ENCODE data around the gene GLUL. TPM values are rescaled to one million over a fixed set of nuclear protein-coding genes. Genes with fewer than 3 reads are reported as not detected.

The GLUL gene
- total RNA-seq, 1 donor from 2014 or later, result 1,001 TPM

DNA sequence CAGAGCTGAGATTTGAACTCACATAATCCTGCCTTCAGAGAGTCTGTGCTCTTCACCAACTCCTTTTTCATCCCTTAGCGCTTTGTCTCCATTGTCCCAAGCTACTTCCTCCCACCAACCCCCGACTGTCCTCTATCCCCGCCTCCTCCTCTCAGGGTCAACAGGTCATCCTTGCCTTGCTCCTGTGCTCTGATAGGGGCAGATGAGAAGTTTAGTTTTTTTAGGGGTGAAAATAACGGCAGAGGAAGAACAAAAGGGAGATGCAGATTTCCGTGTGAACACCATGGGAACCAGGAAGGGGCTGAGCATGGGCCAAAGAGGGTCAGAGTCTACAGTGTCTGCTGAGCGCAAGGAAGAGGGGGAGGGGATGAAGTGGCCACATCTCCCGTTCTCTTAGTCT is 31.9 kb downstream of the GLUL start:
- ATAC-seq (no peak), DNase-seq (no peak)
- Histone ChIP-seq H3K27me3 (no peaks in the 10 kb centered on the region), H3K9me3 (no peaks in the 10 kb centered on the region), H3K36me3 (no peaks in the 10 kb centered on the region), H3K4me3 (no peak overlapping the region), H3K27ac (no peak overlapping the region), H3K4me1 (no peaks in the 10 kb centered on the region)
- TF ChIP-seq CTCF (IDR thresholded peaks at IDR 0.05), result no peak
- intact Hi-C loops (cut with DNase I), result no loop called here

- intact Hi-C loops (cut with DNase I), result no loop called here
- no peak for ATAC-seq
- Histone ChIP-seq H3K9me3 (no peaks in the 10 kb centered on the region), H3K36me3 (no peaks in the 10 kb centered on the region), H3K27ac (no peak overlapping the region), H3K4me3 (no peak overlapping the region), H3K4me1 (no peaks in the 10 kb centered on the region), H3K27me3 (no peaks in the 10 kb centered on the region)
- DNase-seq, result no peak
- TF ChIP-seq CTCF (IDR thresholded peaks at IDR 0.05), result no peak
Observed at GRCh38 chr1:182357913-182358312, 33.7 kb downstream of the GLUL start.

DNA sequence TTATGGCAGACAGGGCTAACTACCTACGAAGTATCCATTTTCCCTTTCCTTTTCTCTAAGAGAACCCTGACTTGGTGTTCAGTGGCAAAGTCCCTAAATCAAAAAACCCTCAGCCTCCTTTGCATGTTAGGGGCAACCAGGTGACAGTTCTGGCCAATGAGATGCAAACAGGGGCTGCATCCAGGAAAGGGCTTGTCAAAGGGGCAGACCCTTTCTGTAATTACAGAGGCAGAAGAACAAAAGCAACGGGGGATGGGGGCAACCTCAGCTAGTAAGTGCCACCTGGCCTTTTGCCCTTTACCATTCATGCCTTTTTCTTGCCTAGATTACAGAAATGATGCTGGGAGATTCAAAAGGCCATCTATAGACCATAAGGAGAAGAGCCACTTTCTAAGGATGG is 34.4 kb downstream of the GLUL start:
- H3K27ac ChIP-seq, result no peak overlapping the region
- ATAC-seq (no peak), DNase-seq (no peak)
- TF ChIP-seq CTCF (IDR thresholded peaks at IDR 0.05), result no peak
- H3K9me3 ChIP-seq, result no peaks in the 10 kb centered on the region
- intact Hi-C loops (cut with DNase I), result no loop called here
- no peaks in the 10 kb centered on the region for H3K27me3 ChIP-seq
- no peaks in the 10 kb centered on the region for H3K36me3 ChIP-seq
- H3K4me1 ChIP-seq, result no peaks in the 10 kb centered on the region
- no peak overlapping the region for H3K4me3 ChIP-seq

GRCh38 chr1:182355723-182356098 is 35.9 kb downstream of the GLUL start:
- no peak overlapping the region for H3K27ac ChIP-seq
- no peaks in the 10 kb centered on the region for H3K27me3 ChIP-seq
- H3K4me1 ChIP-seq, result peaks cover 4% of the 10 kb centered on the region
- no peak for TF ChIP-seq CTCF (IDR thresholded peaks at IDR 0.05)
- DNase-seq (no peak), ATAC-seq (no peak)
- H3K36me3 ChIP-seq, result no peaks in the 10 kb centered on the region
- H3K9me3 ChIP-seq, result no peaks in the 10 kb centered on the region
- intact Hi-C loops (cut with DNase I), result no loop called here
- no peak overlapping the region for H3K4me3 ChIP-seq

GRCh38 chr1:182351790-182352364 is 39.7 kb downstream of the GLUL start:
- TF ChIP-seq CTCF (IDR thresholded peaks at IDR 0.05), result no peak
- Histone ChIP-seq H3K36me3 (no peaks in the 10 kb centered on the region), H3K27ac (no peak overlapping the region), H3K9me3 (no peaks in the 10 kb centered on the region), H3K27me3 (no peaks in the 10 kb centered on the region), H3K4me1 (peaks cover 7% of the 10 kb centered on the region), H3K4me3 (no peak overlapping the region)
- no peak for DNase-seq
- intact Hi-C loops (cut with DNase I), result no loop called here
- peak; percentile 41 for ATAC-seq

DNA sequence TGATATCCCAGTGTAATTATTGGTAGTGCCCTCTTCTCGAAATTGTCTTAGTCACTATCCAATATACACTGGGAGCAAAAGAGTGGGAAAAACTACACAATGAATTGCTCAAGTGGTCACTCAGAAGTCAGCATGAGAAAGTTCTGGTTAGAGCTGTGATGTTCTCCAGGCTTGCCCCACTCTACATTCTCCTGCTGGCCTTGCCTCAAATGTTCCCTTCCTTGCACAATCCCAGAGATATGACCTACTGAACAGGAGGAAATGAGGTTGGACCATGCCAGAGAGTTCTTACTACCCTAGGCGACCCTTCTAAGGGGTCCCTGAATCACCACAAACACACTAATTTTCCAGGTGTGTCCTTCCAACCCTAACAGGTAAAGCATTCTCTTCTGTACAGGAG is 40.8 kb downstream of the GLUL start:
- peaks cover 7% of the 10 kb centered on the region for H3K4me1 ChIP-seq
- intact Hi-C loops (cut with DNase I), result no loop called here

More for the DNA sequence above, 40.8 kb downstream of the GLUL start:
- peak; percentile 73 for ATAC-seq
- no peak for TF ChIP-seq CTCF (IDR thresholded peaks at IDR 0.05)
- Histone ChIP-seq H3K27ac (no peak overlapping the region), H3K36me3 (no peaks in the 10 kb centered on the region), H3K27me3 (no peaks in the 10 kb centered on the region), H3K4me3 (no peak overlapping the region), H3K9me3 (no peaks in the 10 kb centered on the region)
- DNase-seq, result no peak

All from upper lobe of right lung (tissue), 1 donor.